HL-60/S4 treated with phorbol 12-myristate 13-acetate at 8.2 ng/mL for 4 days and 3 days (cell line): ENCODE data around the gene CPN2.

Source experiments
- in situ Hi-C: fragments of 300-500 bp; cut with MboI; formaldehyde crosslinking; loops from 2 replicates; pipeline ENCODE4 v1.15.0; 2022; ENCODE audit warnings: low sequenced_read_pairs

Gene CPN2

DNA sequence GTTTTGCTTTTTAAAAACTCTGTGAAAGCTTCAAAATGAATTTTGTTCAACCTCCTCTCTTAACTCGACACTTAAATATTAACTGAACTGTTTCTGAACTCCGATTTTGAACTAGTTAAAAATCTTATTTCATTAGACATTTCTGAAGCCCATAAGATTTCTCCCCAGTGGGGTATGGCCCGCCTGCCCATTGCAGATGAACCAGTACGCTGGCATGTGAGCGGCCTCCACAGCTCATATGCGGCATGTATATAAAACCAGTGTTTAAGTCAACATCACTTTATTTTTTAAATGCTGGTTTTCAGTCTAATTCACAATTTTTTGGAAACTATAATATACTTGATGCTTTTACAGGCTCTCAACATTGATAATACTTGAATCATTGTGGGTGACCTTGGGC is 50.2 kb downstream of the CPN2 start:
- in situ Hi-C loops, result loop anchor here (25.0 kb wide), 1 partner anchor 639 kb away; no protein-coding TSS in a partner anchor

DNA sequence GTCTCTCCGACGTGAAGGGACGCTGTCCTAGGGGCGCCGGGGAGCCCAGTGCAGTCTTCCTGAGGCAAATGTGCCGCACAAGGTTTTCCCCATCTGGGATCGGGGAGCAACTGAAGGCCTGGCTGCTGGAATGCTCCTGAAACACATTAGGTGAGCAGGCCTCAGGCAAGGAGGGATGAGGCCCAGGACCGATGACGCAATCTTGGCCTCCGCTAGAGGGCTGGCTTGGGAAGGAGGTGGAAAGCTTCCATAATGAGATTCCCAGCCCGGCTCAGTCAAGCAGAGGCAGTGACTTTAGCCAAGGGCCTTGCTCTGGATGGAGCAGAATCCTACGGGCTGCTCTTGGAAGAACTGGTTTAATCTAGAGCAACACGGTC is 50.8 kb downstream of the CPN2 start:
- in situ Hi-C loops, result loop anchor here (25.0 kb wide), 1 partner anchor 638 kb away; no protein-coding TSS in a partner anchor

DNA sequence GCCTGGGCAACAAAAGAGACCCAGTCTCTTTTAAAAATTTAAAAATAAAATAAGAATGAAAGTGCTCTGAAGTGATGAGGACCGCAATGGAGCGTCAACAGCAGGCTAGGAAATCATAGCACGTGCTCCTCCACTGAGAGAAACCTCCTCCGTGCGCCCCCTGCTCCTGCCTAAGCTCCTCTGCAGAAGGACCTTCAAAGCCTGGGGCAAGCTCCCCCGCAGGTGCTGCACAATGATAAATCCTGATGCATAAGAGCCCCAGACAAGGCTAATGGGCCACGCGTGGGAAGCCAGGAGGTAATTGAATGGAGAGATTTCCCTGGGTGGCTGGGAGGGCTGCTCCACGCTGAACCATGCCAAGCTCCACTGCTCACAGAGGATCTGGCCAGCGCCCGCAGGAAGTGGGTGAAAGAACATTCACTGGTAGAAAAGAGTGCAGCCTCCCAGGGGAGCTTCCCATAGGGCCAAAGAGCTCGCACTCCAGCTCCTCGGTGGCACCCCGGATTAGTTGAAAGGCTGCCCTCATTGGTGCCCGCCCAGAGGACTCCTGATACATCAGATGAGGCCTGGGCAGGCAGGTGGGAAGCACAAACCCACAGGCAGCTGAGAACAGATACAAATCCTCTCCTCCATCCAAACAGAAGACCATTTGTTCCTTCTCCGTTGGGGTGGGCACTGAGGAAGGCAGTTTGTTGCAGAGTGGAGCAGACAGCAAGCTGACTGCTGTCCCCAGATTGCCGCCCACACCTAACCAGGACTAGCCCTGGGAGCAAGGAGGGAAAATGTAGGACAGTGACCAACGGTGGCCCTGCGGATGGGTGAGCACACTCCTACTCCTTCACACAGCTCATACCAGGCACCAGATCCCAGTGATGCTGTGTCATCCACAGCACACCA is 52.5 kb downstream of the CPN2 start:
- in situ Hi-C loops, result no loop called here

DNA sequence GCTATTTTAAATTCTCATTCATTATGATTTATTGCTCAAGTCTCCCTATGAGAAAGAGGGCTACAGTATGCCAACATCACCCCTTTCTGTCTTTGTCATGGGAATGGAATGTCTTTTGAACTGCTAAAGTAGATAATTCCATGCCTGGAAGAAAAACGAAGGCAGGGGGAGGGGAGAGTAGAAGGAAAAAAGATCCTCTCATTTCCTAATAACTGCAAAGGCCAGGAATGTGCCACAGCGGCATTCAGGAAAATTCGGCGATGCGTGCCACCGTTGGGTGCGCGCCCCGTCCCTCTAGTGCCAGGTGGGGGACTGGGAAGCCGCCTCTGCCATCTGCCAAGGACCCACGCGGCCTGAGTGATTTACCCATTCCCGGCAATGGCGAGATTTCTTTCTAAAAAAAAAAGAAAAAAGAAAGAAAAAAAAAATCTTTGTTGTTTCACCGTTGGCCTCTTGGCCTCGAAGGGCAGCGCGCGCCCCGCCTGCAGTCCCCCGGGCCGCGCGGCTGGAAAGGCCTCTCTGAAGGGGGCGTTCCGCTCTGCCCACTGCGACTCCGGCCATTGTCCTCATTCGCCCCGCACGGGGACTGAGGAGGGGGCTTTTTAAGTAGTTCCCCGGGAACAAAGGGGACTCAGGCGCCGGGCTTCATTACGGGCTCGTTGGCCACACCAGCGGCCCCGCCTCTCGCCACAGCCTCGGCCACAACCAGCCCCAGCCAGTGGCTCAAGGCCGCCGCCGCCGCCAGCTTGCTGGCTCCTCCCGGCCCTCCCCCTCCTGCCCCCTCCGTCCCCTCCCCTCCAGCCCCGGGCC is 54.5 kb downstream of the CPN2 start:
- in situ Hi-C loops, result no loop called here

DNA sequence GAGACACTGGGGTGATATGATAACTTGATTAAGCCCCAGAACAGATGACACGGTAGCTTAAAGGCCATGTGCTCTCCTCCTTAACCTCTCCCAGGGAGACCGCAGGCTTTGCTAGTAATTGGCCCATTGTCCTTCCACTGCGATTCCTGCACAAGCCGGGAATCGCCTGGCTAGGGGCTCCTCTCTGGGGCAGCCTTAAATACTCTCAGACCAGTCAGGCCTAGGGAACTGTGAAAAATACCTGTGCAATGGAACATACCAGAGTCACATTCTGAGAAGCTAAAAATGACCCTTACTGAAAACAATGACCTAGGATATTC is 56.3 kb downstream of the CPN2 start:
- in situ Hi-C loops, result no loop called here

DNA sequence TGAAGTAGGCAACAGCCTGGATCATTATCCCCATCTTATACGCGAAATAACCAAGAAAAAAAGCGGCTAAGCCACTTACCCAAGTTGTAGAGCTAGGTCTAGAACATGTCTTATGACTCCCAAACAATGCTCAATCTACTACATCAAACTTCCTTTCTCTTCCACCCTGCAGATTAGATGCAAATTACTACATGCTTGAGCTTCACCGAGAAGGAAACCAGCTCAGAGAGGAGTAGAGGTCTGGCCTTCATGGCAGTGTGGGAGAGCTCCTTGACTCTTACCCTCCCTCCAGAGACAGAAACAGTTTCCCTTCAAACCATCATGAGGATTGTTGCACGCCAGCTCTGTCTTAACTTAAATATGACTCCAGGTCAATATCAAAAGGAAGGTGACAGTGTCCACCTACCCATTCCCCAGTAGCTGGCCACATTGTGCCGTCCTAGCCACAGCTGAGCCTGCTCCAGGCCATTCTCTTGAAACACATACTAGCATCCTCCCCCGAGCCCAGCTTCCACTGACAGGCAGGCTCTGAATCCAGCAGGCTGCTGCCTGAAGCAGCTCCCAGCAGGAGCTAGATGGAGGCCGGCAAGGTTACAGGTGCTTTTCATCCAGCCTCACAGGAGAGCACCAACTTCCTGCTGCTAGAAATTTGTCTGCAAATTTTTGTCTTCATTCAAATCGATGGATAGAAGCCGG is 56.8 kb downstream of the CPN2 start:
- in situ Hi-C loops, result no loop called here

DNA sequence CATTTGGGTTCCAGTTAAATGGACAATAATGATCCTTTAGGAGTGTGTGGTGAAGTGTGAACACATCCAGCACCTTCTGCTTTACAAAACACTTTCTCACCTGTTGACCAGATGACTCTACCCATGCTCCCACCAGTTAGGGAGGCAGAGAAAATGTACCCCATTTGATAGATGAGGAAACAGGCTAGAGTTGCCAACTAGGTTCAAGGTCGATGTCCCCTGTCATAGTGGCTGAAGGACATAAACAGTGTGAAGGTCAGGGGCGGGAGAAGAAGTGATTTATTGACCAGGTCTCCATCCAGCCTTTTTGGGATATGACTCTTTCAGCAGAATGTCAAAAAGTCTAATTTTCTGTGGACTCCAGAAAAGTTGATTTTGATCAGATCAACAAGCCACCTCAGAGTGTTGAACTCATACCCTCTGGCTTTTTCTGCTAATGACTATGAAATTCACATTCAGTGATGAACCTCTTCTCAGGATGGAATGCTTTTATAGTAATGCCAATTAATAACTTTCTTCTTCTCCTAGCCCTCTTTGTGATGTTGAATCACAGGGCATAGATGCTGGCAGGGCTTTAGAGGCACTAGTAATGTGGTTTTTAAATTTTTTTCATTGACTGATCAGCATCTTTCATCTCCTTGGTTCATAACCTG is 57.5 kb downstream of the CPN2 start:
- in situ Hi-C loops, result no loop called here

DNA sequence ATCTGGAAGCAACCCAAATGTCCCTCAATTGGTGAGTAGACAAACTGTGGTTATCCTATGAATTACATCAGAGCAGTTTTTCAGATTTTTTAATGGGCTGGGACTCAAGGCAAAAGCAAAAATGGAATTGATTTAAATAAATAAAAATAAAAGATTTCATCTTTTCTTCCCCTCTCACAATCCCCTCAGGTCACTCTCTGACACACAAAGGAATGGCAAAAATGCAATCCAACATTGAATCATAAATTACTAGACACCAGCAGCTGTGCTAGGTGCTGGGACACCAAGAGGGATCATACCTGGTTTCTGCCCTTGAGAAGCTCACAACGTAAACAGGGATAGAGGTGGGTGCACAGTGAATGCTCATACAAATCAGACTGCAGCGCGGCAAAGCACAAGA is 58.8 kb downstream of the CPN2 start:
- in situ Hi-C loops, result no loop called here
